ENCODE results near the gene ZBTB7C.

The ZBTB7C gene

DNA sequence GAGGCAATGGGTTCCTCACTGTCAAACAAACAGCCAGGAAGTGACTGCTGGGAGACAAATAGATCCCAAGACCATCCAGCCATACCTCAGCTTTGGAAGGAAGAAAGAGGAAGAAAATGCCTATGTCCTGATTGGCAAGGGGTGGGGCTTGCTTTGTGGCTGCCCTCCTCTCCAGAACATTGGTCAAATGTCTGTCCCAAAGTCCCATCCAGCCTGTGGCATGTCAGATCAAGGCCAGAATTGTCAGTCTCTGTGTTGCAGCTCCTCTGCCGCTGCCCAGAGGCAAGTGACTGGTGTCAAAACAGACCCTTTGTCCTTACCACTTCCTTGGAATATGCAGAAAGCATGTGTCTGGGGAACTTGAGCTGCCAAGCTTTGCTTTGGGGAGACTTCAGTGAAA, 415.8 kb downstream of the ZBTB7C start:
- Histone ChIP-seq H3K27me3 (ENCODE audit: low read depth, low read length) (no peaks in the 10 kb centered on the region), H3K36me3 (ENCODE audit: control insufficient read depth in 1 of 2, insufficient read depth in 2 of 2, low read length in 2 of 2) (no peaks in the 10 kb centered on the region), H3K4me3 (ENCODE audit: low read depth in 1 of 2, low read length in 2 of 2) (no peak overlapping the region), H3K27ac (ENCODE audit: low read length) (no peak overlapping the region), H3K9me3 (ENCODE audit: control insufficient read depth in 1 of 2, low read length in 2 of 2) (peaks cover 5 to 6% of the 10 kb centered on the region in 2 donors), H3K4me1 (ENCODE audit: control insufficient read depth in 1 of 2, insufficient read depth in 2 of 2, low read length in 2 of 2) (no peaks in the 10 kb centered on the region)

- Histone ChIP-seq H3K27ac (ENCODE audit: low read length) (no peak overlapping the region), H3K9me3 (ENCODE audit: control insufficient read depth in 1 of 2, low read length in 2 of 2) (peaks cover 5 to 6% of the 10 kb centered on the region in 2 donors), H3K27me3 (ENCODE audit: low read depth, low read length) (no peaks in the 10 kb centered on the region), H3K36me3 (ENCODE audit: control insufficient read depth in 1 of 2, insufficient read depth in 2 of 2, low read length in 2 of 2) (no peaks in the 10 kb centered on the region), H3K4me1 (ENCODE audit: control insufficient read depth in 1 of 2, insufficient read depth in 2 of 2, low read length in 2 of 2) (no peaks in the 10 kb centered on the region), H3K4me3 (ENCODE audit: low read depth in 1 of 2, low read length in 2 of 2) (no peak overlapping the region)
Measured at GRCh38 chr18:47992976-47993375, 416.2 kb downstream of the ZBTB7C start.

DNA sequence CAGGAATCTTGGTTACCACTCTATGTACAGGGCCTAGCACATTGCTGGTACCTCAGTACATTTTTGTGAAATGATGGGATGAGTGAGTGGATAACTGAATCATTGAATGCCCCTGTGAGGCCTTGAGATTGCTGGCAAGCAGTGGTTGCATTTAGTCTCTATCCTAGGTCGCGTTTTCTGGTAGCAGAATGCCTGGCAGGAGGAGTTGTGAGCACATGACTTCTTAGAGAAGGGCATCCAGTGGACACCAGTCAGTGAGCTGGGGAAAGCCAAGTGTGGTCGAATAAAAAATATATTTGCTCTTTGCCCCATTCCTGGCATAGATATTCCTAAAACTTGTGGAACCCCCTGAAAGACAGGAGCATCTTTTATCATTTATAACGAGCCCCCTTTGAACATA, 416.9 kb downstream of the ZBTB7C start:
- H3K27ac ChIP-seq (ENCODE audit: low read length) = no peak overlapping the region
- no peak overlapping the region for H3K4me3 ChIP-seq (ENCODE audit: low read depth in 1 of 2, low read length in 2 of 2)
- no peaks in the 10 kb centered on the region for H3K27me3 ChIP-seq (ENCODE audit: low read depth, low read length)
- no peaks in the 10 kb centered on the region for H3K36me3 ChIP-seq (ENCODE audit: control insufficient read depth in 1 of 2, insufficient read depth in 2 of 2, low read length in 2 of 2)
- H3K4me1 ChIP-seq (ENCODE audit: control insufficient read depth in 1 of 2, insufficient read depth in 2 of 2, low read length in 2 of 2) = no peaks in the 10 kb centered on the region
- H3K9me3 ChIP-seq (ENCODE audit: control insufficient read depth in 1 of 2, low read length in 2 of 2) = peaks cover 0 to 3% of the 10 kb centered on the region in 2 donors

GRCh38 chr18:47990981-47991380, 418.2 kb downstream of the ZBTB7C start:
- Histone ChIP-seq H3K9me3 (ENCODE audit: control insufficient read depth in 1 of 2, low read length in 2 of 2) (no peaks in the 10 kb centered on the region), H3K4me3 (ENCODE audit: low read depth in 1 of 2, low read length in 2 of 2) (no peak overlapping the region), H3K4me1 (ENCODE audit: control insufficient read depth in 1 of 2, insufficient read depth in 2 of 2, low read length in 2 of 2) (no peaks in the 10 kb centered on the region), H3K27me3 (ENCODE audit: low read depth, low read length) (no peaks in the 10 kb centered on the region), H3K27ac (ENCODE audit: low read length) (no peak overlapping the region), H3K36me3 (ENCODE audit: control insufficient read depth in 1 of 2, insufficient read depth in 2 of 2, low read length in 2 of 2) (no peaks in the 10 kb centered on the region)

GRCh38 chr18:47987388-47987699, 421.8 kb downstream of the ZBTB7C start:
- H3K9me3 ChIP-seq (ENCODE audit: control insufficient read depth in 1 of 2, low read length in 2 of 2) = no peaks in the 10 kb centered on the region
- no peak overlapping the region for H3K4me3 ChIP-seq (ENCODE audit: low read depth in 1 of 2, low read length in 2 of 2)
- H3K4me1 ChIP-seq (ENCODE audit: control insufficient read depth in 1 of 2, insufficient read depth in 2 of 2, low read length in 2 of 2) = no peaks in the 10 kb centered on the region
- no peaks in the 10 kb centered on the region for H3K27me3 ChIP-seq (ENCODE audit: low read depth, low read length)
- H3K27ac ChIP-seq (ENCODE audit: low read length) = no peak overlapping the region
- H3K36me3 ChIP-seq (ENCODE audit: control insufficient read depth in 1 of 2, insufficient read depth in 2 of 2, low read length in 2 of 2) = no peaks in the 10 kb centered on the region

DNA sequence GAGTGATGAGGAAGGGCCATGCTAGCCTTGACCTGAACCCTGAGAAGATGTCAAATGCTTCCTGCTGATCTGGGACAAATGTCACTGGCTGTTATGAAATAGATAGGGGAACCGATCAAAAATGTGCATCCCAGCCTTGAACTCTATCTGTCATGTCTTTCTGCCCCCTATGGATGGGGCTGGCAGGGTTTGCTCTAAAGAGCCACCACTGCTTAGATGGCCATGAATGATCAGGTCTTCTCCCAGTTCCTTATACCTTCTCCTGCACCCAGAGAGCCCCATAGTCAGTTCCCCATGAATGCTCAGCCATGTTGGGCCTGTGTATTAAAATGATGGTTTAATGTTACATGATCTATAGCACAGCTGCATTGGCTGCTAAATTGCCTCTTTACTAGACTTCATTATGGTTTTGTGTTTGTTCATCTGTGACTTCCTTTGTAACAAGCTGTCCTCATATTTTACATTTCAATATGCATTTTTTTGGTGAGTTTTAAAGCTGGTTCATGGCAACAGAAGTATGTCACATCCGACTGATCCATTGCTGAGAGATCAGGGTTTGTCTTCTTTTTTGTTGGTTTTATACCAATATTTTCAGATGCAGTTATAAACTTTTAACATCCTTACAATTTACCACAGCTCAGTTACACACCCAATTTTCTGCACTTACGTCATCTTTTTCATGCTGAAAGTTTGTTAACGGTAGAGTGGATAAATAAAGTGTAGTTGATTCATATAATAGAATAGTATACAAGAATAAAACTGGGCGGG, 422.4 kb downstream of the ZBTB7C start:
- H3K4me1 ChIP-seq (ENCODE audit: control insufficient read depth in 1 of 2, insufficient read depth in 2 of 2, low read length in 2 of 2) = no peaks in the 10 kb centered on the region
- no peaks in the 10 kb centered on the region for H3K27me3 ChIP-seq (ENCODE audit: low read depth, low read length)
- no peaks in the 10 kb centered on the region for H3K9me3 ChIP-seq (ENCODE audit: control insufficient read depth in 1 of 2, low read length in 2 of 2)
- no peaks in the 10 kb centered on the region for H3K36me3 ChIP-seq (ENCODE audit: control insufficient read depth in 1 of 2, insufficient read depth in 2 of 2, low read length in 2 of 2)
- no peak overlapping the region for H3K4me3 ChIP-seq (ENCODE audit: low read depth in 1 of 2, low read length in 2 of 2)
- no peak overlapping the region for H3K27ac ChIP-seq (ENCODE audit: low read length)

DNA sequence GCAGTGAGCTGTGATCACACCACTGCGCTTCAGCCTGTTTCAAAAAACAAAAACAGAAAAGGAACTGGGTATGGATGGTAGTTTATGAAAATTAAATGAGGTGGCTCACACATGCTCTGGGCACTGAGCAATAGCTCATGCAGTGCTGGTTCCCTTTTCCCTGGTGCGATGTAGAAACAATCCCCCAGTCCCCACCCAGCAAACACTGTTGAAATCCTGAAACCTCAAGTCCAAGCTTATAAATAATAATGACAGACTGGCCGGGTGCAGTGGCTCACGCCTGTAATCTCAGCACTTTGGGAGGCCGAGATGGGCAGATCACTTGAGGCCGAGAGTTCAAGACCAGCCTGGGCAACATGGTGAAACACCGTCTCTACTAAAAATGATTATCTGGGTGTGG, 423.3 kb downstream of the ZBTB7C start:
- Histone ChIP-seq H3K36me3 (ENCODE audit: control insufficient read depth in 1 of 2, insufficient read depth in 2 of 2, low read length in 2 of 2) (no peaks in the 10 kb centered on the region), H3K4me1 (ENCODE audit: control insufficient read depth in 1 of 2, insufficient read depth in 2 of 2, low read length in 2 of 2) (no peaks in the 10 kb centered on the region), H3K4me3 (ENCODE audit: low read depth in 1 of 2, low read length in 2 of 2) (no peak overlapping the region), H3K27me3 (ENCODE audit: low read depth, low read length) (no peaks in the 10 kb centered on the region), H3K9me3 (ENCODE audit: control insufficient read depth in 1 of 2, low read length in 2 of 2) (no peaks in the 10 kb centered on the region), H3K27ac (ENCODE audit: low read length) (no peak overlapping the region)

- no peaks in the 10 kb centered on the region for H3K27me3 ChIP-seq (ENCODE audit: low read depth, low read length)
- H3K9me3 ChIP-seq (ENCODE audit: control insufficient read depth in 1 of 2, low read length in 2 of 2) = no peaks in the 10 kb centered on the region
- no peak overlapping the region for H3K4me3 ChIP-seq (ENCODE audit: low read depth in 1 of 2, low read length in 2 of 2)
- no peaks in the 10 kb centered on the region for H3K36me3 ChIP-seq (ENCODE audit: control insufficient read depth in 1 of 2, insufficient read depth in 2 of 2, low read length in 2 of 2)
- no peaks in the 10 kb centered on the region for H3K4me1 ChIP-seq (ENCODE audit: control insufficient read depth in 1 of 2, insufficient read depth in 2 of 2, low read length in 2 of 2)
- no peak overlapping the region for H3K27ac ChIP-seq (ENCODE audit: low read length)
Measured at GRCh38 chr18:47984991-47985390, 424.2 kb downstream of the ZBTB7C start.

- H3K9me3 ChIP-seq (ENCODE audit: control insufficient read depth in 1 of 2, low read length in 2 of 2) = no peaks in the 10 kb centered on the region
- H3K4me1 ChIP-seq (ENCODE audit: control insufficient read depth in 1 of 2, insufficient read depth in 2 of 2, low read length in 2 of 2) = no peaks in the 10 kb centered on the region
- H3K27ac ChIP-seq (ENCODE audit: low read length) = no peak overlapping the region
- no peaks in the 10 kb centered on the region for H3K27me3 ChIP-seq (ENCODE audit: low read depth, low read length)
- no peak overlapping the region for H3K4me3 ChIP-seq (ENCODE audit: low read depth in 1 of 2, low read length in 2 of 2)
- H3K36me3 ChIP-seq (ENCODE audit: control insufficient read depth in 1 of 2, insufficient read depth in 2 of 2, low read length in 2 of 2) = no peaks in the 10 kb centered on the region
Measured at GRCh38 chr18:47983946-47984345, 425.2 kb downstream of the ZBTB7C start.

- Histone ChIP-seq H3K9me3 (ENCODE audit: control insufficient read depth in 1 of 2, low read length in 2 of 2) (no peaks in the 10 kb centered on the region), H3K27ac (ENCODE audit: low read length) (no peak overlapping the region), H3K4me1 (ENCODE audit: control insufficient read depth in 1 of 2, insufficient read depth in 2 of 2, low read length in 2 of 2) (no peaks in the 10 kb centered on the region), H3K27me3 (ENCODE audit: low read depth, low read length) (no peaks in the 10 kb centered on the region), H3K4me3 (ENCODE audit: low read depth in 1 of 2, low read length in 2 of 2) (no peak overlapping the region), H3K36me3 (ENCODE audit: control insufficient read depth in 1 of 2, insufficient read depth in 2 of 2, low read length in 2 of 2) (no peaks in the 10 kb centered on the region)
Measured at GRCh38 chr18:47983055-47983454, 426.1 kb downstream of the ZBTB7C start.

GRCh38 chr18:47981830-47982229, 427.4 kb downstream of the ZBTB7C start:
- no peak overlapping the region for H3K27ac ChIP-seq (ENCODE audit: low read length)
- H3K4me1 ChIP-seq (ENCODE audit: control insufficient read depth in 1 of 2, insufficient read depth in 2 of 2, low read length in 2 of 2) = no peaks in the 10 kb centered on the region
- H3K9me3 ChIP-seq (ENCODE audit: control insufficient read depth in 1 of 2, low read length in 2 of 2) = no peaks in the 10 kb centered on the region
- no peak overlapping the region for H3K4me3 ChIP-seq (ENCODE audit: low read depth in 1 of 2, low read length in 2 of 2)
- no peaks in the 10 kb centered on the region for H3K36me3 ChIP-seq (ENCODE audit: control insufficient read depth in 1 of 2, insufficient read depth in 2 of 2, low read length in 2 of 2)
- no peaks in the 10 kb centered on the region for H3K27me3 ChIP-seq (ENCODE audit: low read depth, low read length)

- Histone ChIP-seq H3K27me3 (ENCODE audit: low read depth, low read length) (no peaks in the 10 kb centered on the region), H3K4me3 (ENCODE audit: low read depth in 1 of 2, low read length in 2 of 2) (no peak overlapping the region), H3K27ac (ENCODE audit: low read length) (no peak overlapping the region), H3K9me3 (ENCODE audit: control insufficient read depth in 1 of 2, low read length in 2 of 2) (no peaks in the 10 kb centered on the region), H3K36me3 (ENCODE audit: control insufficient read depth in 1 of 2, insufficient read depth in 2 of 2, low read length in 2 of 2) (no peaks in the 10 kb centered on the region), H3K4me1 (ENCODE audit: control insufficient read depth in 1 of 2, insufficient read depth in 2 of 2, low read length in 2 of 2) (no peaks in the 10 kb centered on the region)
Measured at GRCh38 chr18:47981320-47981719, 427.9 kb downstream of the ZBTB7C start.
